HEK293 (cell line): ENCODE data around the gene AGMAT.

ENCODE experiments used
- CTCF ChIA-PET: fragments of 350-600 bp; formaldehyde crosslinking; extraction: SDS; loops from one replicate; lab custom pipeline; 2021; ENCODE audit warnings: antibody characterized with exemption; lab: Yijun Ruan, JAX
- POLR2A ChIA-PET: fragments of 300-600 bp; formaldehyde crosslinking; extraction: SDS; loops from one replicate; lab custom pipeline; 2020; ENCODE audit warnings: antibody characterized with exemption, inconsistent platforms; lab: Yijun Ruan, JAX
- H3K27ac ChIP-seq: fragments of 200-500 bp; sonication (Bioruptor generic); 2 replicates; pipeline ENCODE4 v1.5.1; 2014; ENCODE audit warnings: low read depth, low read length, control low read depth, inconsistent platforms; ENCODE audit errors: extremely low read depth
- H3K36me3 ChIP-seq, 2 experiments: fragments of 200-500 bp in 1 of 2; sonication (Bioruptor generic) in 1 of 2; 1 replicate in 1 of 2; 2 replicates in 1 of 2; pipeline ENCODE4 v1.5.1; 2014 to 2017; ENCODE audit warnings: inconsistent platforms in 2 of 2, low read length in 2 of 2; ENCODE audit not compliant: control insufficient read depth in 2 of 2, insufficient read depth in 1 of 2
- H3K4me1 ChIP-seq: fragments of 200-500 bp; sonication (Bioruptor generic); 2 replicates; pipeline ENCODE4 v1.5.1; 2014; ENCODE audit warnings: mild to moderate bottlenecking, low read length, inconsistent platforms; ENCODE audit not compliant: control insufficient read depth, insufficient read depth
- H3K4me3 ChIP-seq: 2 replicates; pipeline ENCODE4 v1.5.1; 2011; ENCODE audit warnings: low read depth, mild to moderate bottlenecking, control low read depth, low read length, moderate library complexity
- H3K9me3 ChIP-seq: fragments of 200-500 bp; sonication (Bioruptor generic); 2 replicates; pipeline ENCODE4 v1.5.1; 2014; ENCODE audit warnings: low read depth, low read length, inconsistent platforms; ENCODE audit not compliant: control insufficient read depth, insufficient read depth
- HIC1 ChIP-seq: fragments of 450-650 bp; formaldehyde crosslinking; IDR thresholded peaks from 2 replicates; pipeline ENCODE4 v1.5.1; 2016; ENCODE audit warnings: missing biosample characterization, missing genetic modification characterization
- HOXA7 ChIP-seq: sonication (generic); formaldehyde crosslinking; IDR thresholded peaks from 2 replicates; pipeline ENCODE4 v1.8.1; 2022; ENCODE audit warnings: missing genetic modification reagents, borderline replicate concordance
- KLF8 ChIP-seq: fragments of 450-650 bp; formaldehyde crosslinking; IDR thresholded peaks from 2 replicates; pipeline ENCODE4 v1.5.1; 2016; ENCODE audit warnings: missing biosample characterization, missing genetic modification characterization
- PATZ1 ChIP-seq: fragments of 450-650 bp; formaldehyde crosslinking; IDR thresholded peaks from 2 replicates; pipeline ENCODE4 v1.5.1; 2016; ENCODE audit warnings: missing biosample characterization, missing genetic modification characterization
- REPIN1 ChIP-seq: fragments of 450-650 bp; formaldehyde crosslinking; IDR thresholded peaks from 2 replicates; pipeline ENCODE4 v1.5.1; 2017; ENCODE audit warnings: missing biosample characterization, missing genetic modification characterization, low read depth
- SP2 ChIP-seq: fragments of 450-650 bp; formaldehyde crosslinking; IDR thresholded peaks from 2 replicates; pipeline ENCODE4 v1.5.1; 2016; ENCODE audit warnings: missing biosample characterization, missing genetic modification characterization
- YY1 ChIP-seq: fragments of 450-650 bp; formaldehyde crosslinking; IDR thresholded peaks from 2 replicates; pipeline ENCODE4 v1.5.1; 2018; ENCODE audit warnings: missing biosample characterization, missing genetic modification characterization
- ZBTB49 ChIP-seq: fragments of 450-650 bp; formaldehyde crosslinking; IDR thresholded peaks from 2 replicates; pipeline ENCODE4 v1.5.1; 2016; ENCODE audit warnings: missing biosample characterization, missing genetic modification characterization, low read depth
- ZNF10 ChIP-seq: fragments of 450-650 bp; formaldehyde crosslinking; IDR thresholded peaks from 2 replicates; pipeline ENCODE4 v1.5.1; 2017; ENCODE audit warnings: missing biosample characterization, missing genetic modification characterization
- ZNF174 ChIP-seq: fragments of 450-650 bp; formaldehyde crosslinking; IDR thresholded peaks from 2 replicates; pipeline ENCODE4 v1.5.0; 2017; ENCODE audit warnings: missing biosample characterization, mild to moderate bottlenecking, missing genetic modification characterization
- ZNF19 ChIP-seq: fragments of 450-650 bp; formaldehyde crosslinking; IDR thresholded peaks from 2 replicates; pipeline ENCODE4; 2016; ENCODE audit warnings: missing biosample characterization, missing genetic modification characterization, low read depth
- ZNF2 ChIP-seq: fragments of 450-650 bp; formaldehyde crosslinking; IDR thresholded peaks from 2 replicates; pipeline ENCODE4 v1.5.1; 2016; ENCODE audit warnings: missing biosample characterization, missing genetic modification characterization
- ZNF23 ChIP-seq: fragments of 450-650 bp; formaldehyde crosslinking; IDR thresholded peaks from 2 replicates; pipeline ENCODE4 v1.5.1; 2016; ENCODE audit warnings: missing biosample characterization, missing genetic modification characterization, borderline replicate concordance
- ZNF324 ChIP-seq: fragments of 450-650 bp; formaldehyde crosslinking; IDR thresholded peaks from 2 replicates; pipeline ENCODE4 v1.5.1; 2016; ENCODE audit warnings: missing biosample characterization, missing genetic modification characterization
- ZNF350 ChIP-seq: fragments of 450-650 bp; formaldehyde crosslinking; IDR thresholded peaks from 2 replicates; pipeline ENCODE4 v1.5.0; 2017; ENCODE audit warnings: missing biosample characterization, mild to moderate bottlenecking, missing genetic modification characterization
- ZNF391 ChIP-seq: fragments of 450-650 bp; formaldehyde crosslinking; IDR thresholded peaks from 2 replicates; pipeline ENCODE4 v1.5.1; 2016; ENCODE audit warnings: low read depth, missing biosample characterization, missing genetic modification characterization, borderline replicate concordance
- ZNF449 ChIP-seq: fragments of 450-650 bp; formaldehyde crosslinking; IDR thresholded peaks from 2 replicates; pipeline ENCODE4 v1.5.1; 2017; ENCODE audit warnings: missing biosample characterization, mild to moderate bottlenecking, missing genetic modification characterization, moderate library complexity
- ZNF48 ChIP-seq: fragments of 450-650 bp; formaldehyde crosslinking; IDR thresholded peaks from 2 replicates; pipeline ENCODE4 v1.5.1; 2016; ENCODE audit warnings: missing biosample characterization, missing genetic modification characterization
- ZNF513 ChIP-seq: fragments of 450-650 bp; IDR thresholded peaks from 2 replicates; pipeline ENCODE4 v1.5.1; 2018; ENCODE audit warnings: missing biosample characterization, missing genetic modification characterization
- ZSCAN5A ChIP-seq: fragments of 450-650 bp; formaldehyde crosslinking; IDR thresholded peaks from 2 replicates; pipeline ENCODE4 v1.5.1; 2016; ENCODE audit warnings: missing biosample characterization, missing genetic modification characterization

The AGMAT gene

GRCh38 chr1:15559189-15559810 lies 25.6 kb downstream of the AGMAT start:
- no peaks in the 10 kb centered on the region for H3K9me3 ChIP-seq
- POLR2A ChIA-PET, result no interaction called here
- H3K36me3 ChIP-seq, result peaks cover 32 to 56% of the 10 kb centered on the region in 2 experiments
- no peak overlapping the region for H3K27ac ChIP-seq
- TF ChIP-seq HIC1 (no peak), HOXA7 (no peak), ZNF350 (tag by site-specific recombination) (no peak), ZNF174 (tag by site-specific recombination) (no peak), ZNF324 (tag by site-specific recombination) (no peak), REPIN1 (tag by site-specific recombination) (no peak), ZNF2 (no peak), ZNF48 (tag by site-specific recombination) (no peak), ZNF23 (no peak), YY1 (no peak), ZNF10 (tag by site-specific recombination) (no peak), ZBTB49 (tag by site-specific recombination) (no peak), SP2 (tag by site-specific recombination) (no peak), ZNF449 (tag by site-specific recombination) (no peak), ZNF513 (tag by site-specific recombination) (no peak), ZNF19 (no peak), KLF8 (no peak), ZNF391 (tag by site-specific recombination) (no peak), ZSCAN5A (tag by site-specific recombination) (no peak), PATZ1 (tag by site-specific recombination) (no peak)
- no peak overlapping the region for H3K4me3 ChIP-seq
- CTCF ChIA-PET, result interaction anchor here (0.7 kb wide), 1 partner anchor 69 kb away, joined by 3 read pairs; no protein-coding TSS in a partner anchor
- H3K4me1 ChIP-seq, result no peaks in the 10 kb centered on the region
